Naive thymus-derived CD4-positive, alpha-beta T cell (primary cell): ENCODE data around the gene SFN. TPM values are rescaled to one million over a fixed set of nuclear protein-coding genes. Genes with fewer than 3 reads are reported as not detected.

Source experiments
- ATAC-seq: fragments of 150-1000 bp; cut with Tn5 transposase; 2 replicates; pipeline ENCODE4 v1.10.0; 2021; ENCODE audit warnings: mild to moderate bottlenecking, moderate library complexity
- CTCF ChIA-PET: fragments of 350-600 bp; sonication (Branson Sonifier 250); formaldehyde crosslinking; loops from one replicate; lab custom pipeline; 2021; ENCODE audit warnings: antibody characterized with exemption; lab: Charles Lee
- POLR2A ChIA-PET: fragments of 350-600 bp; sonication (Branson Sonifier 250); formaldehyde crosslinking; loops from one replicate; lab custom pipeline; 2021; ENCODE audit warnings: antibody characterized with exemption, inconsistent platforms; lab: Charles Lee
- DNase-seq, 9 donors: peaks; one replicate each; pipeline versions ENCODE4 v3.0.0 to v3.0.0-alpha.2; 2020 to 2022; ENCODE audit warnings: mixed read lengths in 1 of 9
- H3K27ac ChIP-seq: one replicate; pipeline ENCODE4 v1.7.0; 2013; ENCODE audit warnings: mild to moderate bottlenecking, low read depth, low read length, moderate library complexity
- H3K27me3 ChIP-seq, 2 donors: one replicate each; pipeline ENCODE4 v1.7.0; 2013; ENCODE audit warnings: low read length in 2 of 2, mild to moderate bottlenecking in 2 of 2, moderate library complexity in 2 of 2; ENCODE audit not compliant: control insufficient read depth in 2 of 2, insufficient read depth in 2 of 2
- H3K36me3 ChIP-seq, 3 experiments: 1 replicate in 2 of 3; 2 replicates in 1 of 3; pipeline ENCODE4 v1.7.0; 2013; ENCODE audit warnings: low read length in 3 of 3, mild to moderate bottlenecking in 3 of 3, moderate library complexity in 1 of 3; ENCODE audit not compliant: insufficient read depth in 3 of 3, control insufficient read depth in 2 of 3
- H3K4me1 ChIP-seq, 2 donors: one replicate each; pipeline ENCODE4 v1.7.0; 2013; ENCODE audit warnings: low read length in 2 of 2, mild to moderate bottlenecking in 2 of 2, moderate library complexity in 1 of 2; ENCODE audit not compliant: control insufficient read depth in 2 of 2, insufficient read depth in 2 of 2
- H3K4me3 ChIP-seq: 2 replicates; pipeline ENCODE4 v1.7.0; 2013; ENCODE audit warnings: mild to moderate bottlenecking, low read length
- H3K9me3 ChIP-seq, 3 experiments: 1 replicate in 2 of 3; 2 replicates in 1 of 3; pipeline ENCODE4 v1.7.0; 2013; ENCODE audit warnings: low read length in 3 of 3; ENCODE audit not compliant: control insufficient read depth in 2 of 3
- H3K27ac Mint-ChIP-seq, 9 donors: one replicate each; pipeline ENCODE4 v1.8.0; 2020 to 2022; ENCODE audit warnings: mixed read lengths in 9 of 9, mild to moderate bottlenecking in 8 of 9, moderate library complexity in 5 of 9, inconsistent platforms in 2 of 9
- H3K27me3 Mint-ChIP-seq, 5 donors: one replicate each; pipeline ENCODE4 v1.8.0; 2021 to 2022; ENCODE audit warnings: mixed read lengths in 5 of 5, mild to moderate bottlenecking in 1 of 5
- H3K36me3 Mint-ChIP-seq, 5 donors: one replicate each; pipeline ENCODE4 v1.8.0; 2020 to 2022; ENCODE audit warnings: mixed read lengths in 5 of 5, mild to moderate bottlenecking in 3 of 5, inconsistent platforms in 1 of 5
- H3K4me1 Mint-ChIP-seq, 7 donors: one replicate each; pipeline ENCODE4 v1.8.0; 2020 to 2022; ENCODE audit warnings: mixed read lengths in 7 of 7, mild to moderate bottlenecking in 3 of 7, inconsistent platforms in 1 of 7
- H3K4me3 Mint-ChIP-seq, 10 donors: one replicate each; pipeline ENCODE4 v1.8.0; 2020 to 2022; ENCODE audit warnings: mild to moderate bottlenecking in 10 of 10, mixed read lengths in 10 of 10, moderate library complexity in 6 of 10, inconsistent platforms in 2 of 10
- H3K9me3 Mint-ChIP-seq, 11 donors: one replicate each; pipeline ENCODE4 v1.8.0; 2020 to 2022; ENCODE audit warnings: mixed read lengths in 11 of 11, mild to moderate bottlenecking in 4 of 11, inconsistent platforms in 1 of 11, moderate library complexity in 1 of 11
- intact Hi-C, 2 donors: fragments of 100-400 bp; cut with micrococcal nuclease; formaldehyde crosslinking; loops; one replicate each; pipeline ENCODE4 v1.15.1; 2023
- polyA plus RNA-seq, 2 donors: library from polyadenylated mRNA; unstranded; fragments of 300-500 nt; fragmentation: Illumina TruSeq; gene quantifications; one replicate each; pipeline ENCODE4 v1.2.3, GENCODE V29; 2021
- total RNA-seq, 6 experiments: library from RNA in 5 of 6; stranded (reverse) in 5 of 6; gene quantifications; 1 replicate in 5 of 6; 2 replicates in 1 of 6; pipeline ENCODE4 v1.2.3 and lab custom pipeline; 2021 to 2026

Gene SFN
- total RNA-seq (1 to 10 TPM in 4 of 5 experiments, under 1 TPM in 1; 0.74 to 1.9 (median 1.4) TPM), polyA plus RNA-seq (not detected), total RNA-seq (lab: John Stamatoyannopoulos, UW) (not detected)

DNA sequence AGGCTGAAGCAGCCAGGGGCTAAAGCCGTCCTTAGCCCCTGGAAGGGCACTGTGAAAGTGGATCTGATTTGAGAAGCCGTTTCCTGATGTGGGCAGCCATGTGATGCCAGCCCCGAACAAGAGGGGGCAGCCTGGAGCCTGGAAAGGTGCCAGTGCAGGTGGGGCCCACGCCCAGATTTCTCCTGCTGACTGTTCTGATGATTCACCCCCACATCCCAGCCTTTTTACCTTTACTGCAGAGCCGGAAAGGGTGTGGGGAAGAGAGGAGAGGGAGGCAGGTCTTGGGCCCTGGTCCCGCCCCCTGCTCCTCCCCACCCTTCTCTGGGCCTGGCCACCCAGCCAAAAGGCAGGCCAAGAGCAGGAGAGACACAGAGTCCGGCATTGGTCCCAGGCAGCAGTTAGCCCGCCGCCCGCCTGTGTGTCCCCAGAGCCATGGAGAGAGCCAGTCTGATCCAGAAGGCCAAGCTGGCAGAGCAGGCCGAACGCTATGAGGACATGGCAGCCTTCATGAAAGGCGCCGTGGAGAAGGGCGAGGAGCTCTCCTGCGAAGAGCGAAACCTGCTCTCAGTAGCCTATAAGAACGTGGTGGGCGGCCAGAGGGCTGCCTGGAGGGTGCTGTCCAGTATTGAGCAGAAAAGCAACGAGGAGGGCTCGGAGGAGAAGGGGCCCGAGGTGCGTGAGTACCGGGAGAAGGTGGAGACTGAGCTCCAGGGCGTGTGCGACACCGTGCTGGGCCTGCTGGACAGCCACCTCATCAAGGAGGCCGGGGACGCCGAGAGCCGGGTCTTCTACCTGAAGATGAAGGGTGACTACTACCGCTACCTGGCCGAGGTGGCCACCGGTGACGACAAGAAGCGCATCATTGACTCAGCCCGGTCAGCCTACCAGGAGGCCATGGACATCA, at the start of gene SFN:
Gene SFN, plus strand, starts transcription at position 369 of the 904 bp plus-strand sequence. Its CDS starts 64 bp downstream, at position 433.
- Mint-ChIP-seq H3K27me3 (no peaks in the 10 kb centered on the region), H3K4me1 (peaks cover 10 to 33% (median 24%) of the 10 kb centered on the region in 7 donors), H3K27ac (peak within 1 kb of the TSS in 8 of 9 donors; percentile 41 to 93 (median 68)), H3K9me3 (no peaks in the 10 kb centered on the region), H3K36me3 (peaks cover 0 to 3% (median 0%) of the 10 kb centered on the region in 5 donors), H3K4me3 (peak within 1 kb of the TSS in 9 of 10 donors; percentile 86 to 100 (median 95))
- POLR2A ChIA-PET: interaction anchor here (1.1 kb wide), 1 partner anchor 33 kb away, joined by 3 read pairs; no protein-coding TSS in a partner anchor
- Histone ChIP-seq H3K4me1 (peaks cover 5 to 10% of the 10 kb centered on the region in 2 donors), H3K9me3 (no peaks in the 10 kb centered on the region), H3K36me3 (peaks cover 0 to 7% (median 0%) of the 10 kb centered on the region in 3 experiments), H3K27me3 (no peaks in the 10 kb centered on the region), H3K4me3 (peak within 1 kb of the TSS; percentile 97), H3K27ac (peak within 1 kb of the TSS; percentile 78)
- intact Hi-C loops: loop anchor here in 1 of 2 donors (5.0 kb wide), 1 partner anchor 166 kb away; the partner anchor contains the start of gene ARID1A
- CTCF ChIA-PET: interaction anchor here (0.7 to 1.7 kb wide), 4 partner anchors 12 to 616 kb away, joined by 3 to 4 read pairs (median 4); no protein-coding TSS in a partner anchor
- DNase-seq (peak in 6 of 9 donors; percentile 14 to 45 (median 20)), ATAC-seq (no peak)

DNA sequence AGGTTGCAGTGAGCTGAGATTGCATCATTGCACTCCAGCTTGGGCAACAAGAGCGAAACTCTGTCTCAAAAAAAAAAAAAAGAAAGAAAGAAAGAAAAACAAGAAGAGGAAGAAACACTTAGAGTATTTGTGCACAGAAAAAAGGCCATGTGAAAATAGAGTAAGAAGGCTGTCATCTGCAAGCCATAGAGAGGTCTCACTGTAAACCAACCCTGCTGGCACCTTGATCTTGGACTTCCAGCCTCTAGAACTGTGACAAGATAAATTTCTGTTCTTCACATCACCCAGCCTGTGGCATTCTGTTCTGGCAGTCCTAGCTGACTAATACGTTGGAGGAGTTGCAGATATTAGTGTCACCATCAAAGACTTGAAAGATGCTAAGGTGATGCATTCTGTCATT, 48.6 kb upstream of the SFN start:
- POLR2A ChIA-PET: no interaction called here
- no peaks in the 10 kb centered on the region for H3K27me3 ChIP-seq
- Mint-ChIP-seq H3K9me3 (no peaks in the 10 kb centered on the region), H3K4me1 (peaks cover 0 to 24% (median 8%) of the 10 kb centered on the region in 7 donors), H3K27ac (no peak overlapping the region), H3K36me3 (peaks cover 0 to 3% (median 0%) of the 10 kb centered on the region in 5 donors), H3K4me3 (no peak overlapping the region), H3K27me3 (no peaks in the 10 kb centered on the region)
- no peaks in the 10 kb centered on the region for H3K9me3 ChIP-seq
- intact Hi-C loops: no loop called here
- DNase-seq (no peak), ATAC-seq (no peak)
- H3K4me1 ChIP-seq: peaks cover 0 to 14% of the 10 kb centered on the region in 2 donors
- no peak overlapping the region for H3K4me3 ChIP-seq
- no peaks in the 10 kb centered on the region for H3K36me3 ChIP-seq
- H3K27ac ChIP-seq: no peak overlapping the region
- CTCF ChIA-PET: interaction anchor here (0.5 to 0.9 kb wide), 2 partner anchors 19 to 51 kb away, joined by 3 read pairs; no protein-coding TSS in a partner anchor

DNA sequence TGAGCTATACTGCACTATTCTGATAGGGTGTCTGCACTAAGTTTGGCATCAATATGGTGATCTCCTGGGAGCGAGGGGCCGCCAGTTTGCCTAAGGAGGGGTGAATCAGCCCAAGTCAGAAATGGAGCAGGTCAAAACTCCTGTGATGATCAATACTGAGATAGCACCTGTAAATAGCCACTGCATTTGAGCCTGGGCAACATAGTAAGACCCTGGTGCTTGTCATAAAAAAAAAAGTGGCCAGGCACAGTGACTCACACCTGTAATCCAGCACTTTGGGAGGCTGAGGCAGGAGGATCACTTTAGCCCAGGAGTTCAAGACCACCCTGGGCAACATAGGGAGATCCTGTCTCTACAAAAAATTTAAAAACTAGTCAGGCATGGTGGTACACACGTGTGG, 48.1 kb upstream of the SFN start:
- Histone ChIP-seq H3K36me3 (no peaks in the 10 kb centered on the region), H3K4me3 (no peak overlapping the region), H3K27me3 (no peaks in the 10 kb centered on the region), H3K9me3 (no peaks in the 10 kb centered on the region), H3K27ac (no peak overlapping the region), H3K4me1 (peaks cover 0 to 14% of the 10 kb centered on the region in 2 donors)
- Mint-ChIP-seq H3K36me3 (peaks cover 0 to 3% (median 0%) of the 10 kb centered on the region in 5 donors), H3K9me3 (no peaks in the 10 kb centered on the region), H3K4me3 (no peak overlapping the region), H3K27ac (peak overlapping the region in 1 of 9 donors; percentile 10), H3K27me3 (no peaks in the 10 kb centered on the region), H3K4me1 (peaks cover 0 to 24% (median 8%) of the 10 kb centered on the region in 7 donors)
- no peak for DNase-seq
- ATAC-seq: no peak
- POLR2A ChIA-PET: interaction anchor here (0.7 kb wide), 1 partner anchor 315 kb away, joined by 5 read pairs; no protein-coding TSS in a partner anchor
- CTCF ChIA-PET: interaction anchor here (0.5 to 1.5 kb wide), 2 partner anchors 10 to 51 kb away, joined by 3 to 4 read pairs; no protein-coding TSS in a partner anchor
- intact Hi-C loops: no loop called here

DNA sequence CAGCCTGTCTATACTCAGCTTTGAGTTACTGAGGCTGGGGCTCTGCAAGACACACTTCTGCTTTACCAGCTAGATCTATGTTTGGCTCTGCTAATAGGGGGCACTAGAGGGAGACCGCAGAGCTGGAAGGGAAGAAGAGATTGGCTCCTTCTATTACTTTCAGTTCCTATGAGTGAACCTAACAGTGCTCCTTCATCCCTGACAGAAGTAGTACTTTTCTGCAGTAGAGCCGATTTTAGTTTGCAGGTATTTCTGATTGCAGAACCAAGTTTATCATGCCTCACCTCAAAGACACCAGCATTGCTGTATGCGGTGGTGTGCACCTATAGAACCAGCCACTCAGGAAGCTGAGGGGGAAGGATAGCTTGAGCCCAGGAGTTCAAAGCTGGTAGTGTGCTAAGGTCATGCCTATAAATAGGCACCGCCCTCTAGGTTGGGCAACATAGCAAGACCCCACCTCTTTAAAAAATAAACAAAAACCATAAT, 42.1 kb upstream of the SFN start:
- no peaks in the 10 kb centered on the region for H3K36me3 ChIP-seq
- no peaks in the 10 kb centered on the region for H3K9me3 Mint-ChIP-seq
- CTCF ChIA-PET: interaction anchor here (0.5 to 2.3 kb wide), 14 partner anchors 10 to 279 kb away, joined by 3 to 20 read pairs (median 4); no protein-coding TSS in a partner anchor

DNA sequence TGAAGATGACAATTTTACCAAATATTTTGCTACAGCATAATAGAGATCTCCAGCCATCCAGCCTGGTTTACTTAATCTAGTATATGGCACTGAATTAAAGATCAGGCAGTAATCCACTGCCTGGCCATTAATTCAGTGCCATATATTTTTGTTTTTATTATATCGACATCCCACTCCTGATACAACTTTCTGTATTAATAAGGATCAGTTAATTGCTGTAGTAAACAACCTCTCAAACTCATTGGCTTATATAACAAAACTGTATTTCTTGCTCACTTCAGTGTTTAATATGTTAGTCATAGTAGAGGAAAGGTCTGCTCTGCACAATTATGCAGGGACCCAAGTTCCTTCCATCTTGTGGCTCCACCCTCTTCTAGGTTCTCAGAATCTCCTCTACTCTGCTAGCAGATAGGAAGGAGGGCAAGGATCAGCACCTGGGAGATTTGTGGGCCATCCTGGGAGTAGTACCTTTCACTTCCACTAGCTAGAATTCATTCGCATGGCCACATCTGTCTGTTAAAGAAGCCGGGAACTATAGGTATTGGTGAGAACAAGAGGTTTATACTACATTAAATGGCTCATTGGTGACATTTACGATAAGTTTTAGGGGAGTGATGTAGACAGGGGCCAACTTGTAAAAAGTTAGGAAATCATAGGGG, 40.1 kb upstream of the SFN start:
- no peaks in the 10 kb centered on the region for H3K27me3 ChIP-seq
- H3K4me1 ChIP-seq: peaks cover 23 to 32% of the 10 kb centered on the region in 2 donors
- Mint-ChIP-seq H3K4me1 (peaks cover 28 to 48% (median 41%) of the 10 kb centered on the region in 7 donors), H3K27ac (peak overlapping the region in 7 of 9 donors; percentile 23 to 92 (median 66)), H3K36me3 (peaks cover 0 to 5% (median 0%) of the 10 kb centered on the region in 5 donors), H3K27me3 (no peaks in the 10 kb centered on the region), H3K9me3 (no peaks in the 10 kb centered on the region), H3K4me3 (peak overlapping the region in 4 of 10 donors; percentile 12 to 72 (median 18))
- ChIA-PET CTCF (interaction anchor here (0.7 to 2.0 kb wide), 4 partner anchors 9 to 576 kb away, joined by 3 to 14 read pairs (median 3); no protein-coding TSS in a partner anchor), POLR2A (interaction anchor here (0.7 to 1.2 kb wide), 2 partner anchors 10 to 1333 kb away, joined by 3 to 6 read pairs; no protein-coding TSS in a partner anchor)
- no peaks in the 10 kb centered on the region for H3K9me3 ChIP-seq
- intact Hi-C loops: no loop called here
- H3K27ac ChIP-seq: no peak overlapping the region
- DNase-seq (no peak), ATAC-seq (no peak)
- H3K4me3 ChIP-seq: no peak overlapping the region
- no peaks in the 10 kb centered on the region for H3K36me3 ChIP-seq

More for the DNA sequence above, 42.1 kb upstream of the SFN start:
- Mint-ChIP-seq H3K27ac (peak overlapping the region; percentile 60 to 92 (median 87)), H3K4me1 (peaks cover 23 to 38% (median 29%) of the 10 kb centered on the region in 7 donors), H3K27me3 (no peaks in the 10 kb centered on the region), H3K36me3 (no peaks in the 10 kb centered on the region), H3K4me3 (peak overlapping the region; percentile 55 to 86 (median 82))
- peak; percentile 100 for ATAC-seq
- peak in 7 of 9 donors; percentile 41 to 61 (median 52) for DNase-seq
- H3K27ac ChIP-seq: peak overlapping the region; percentile 54
- intact Hi-C loops: loop anchor here in 1 of 2 donors (1.0 to 2.0 kb wide), 3 partner anchors 11 to 58 kb away; no protein-coding TSS in a partner anchor
- no peaks in the 10 kb centered on the region for H3K27me3 ChIP-seq
- POLR2A ChIA-PET: interaction anchor here (0.8 to 2.3 kb wide), 7 partner anchors 10 to 44 kb away, joined by 3 to 34 read pairs (median 5); no protein-coding TSS in a partner anchor
- peaks cover 12 to 22% of the 10 kb centered on the region in 2 donors for H3K4me1 ChIP-seq
- H3K4me3 ChIP-seq: peak overlapping the region; percentile 51
- H3K9me3 ChIP-seq: no peaks in the 10 kb centered on the region
